K562 (cell line): ENCODE results near the gene KIAA0513. TPM values are rescaled to one million over a fixed set of nuclear protein-coding genes. Genes with fewer than 3 reads are reported as not detected.

Experiments used
- ATAC-seq: fragments of 200-7000 bp; cut with Tn5 transposase; 3 replicates; pipeline ENCODE4 v1.9.1; 2020; ENCODE audit warnings: moderate library complexity
- BruUV-seq: library from RNA; stranded (reverse); fragments of 400-500 nt; replicated peaks from 2 replicates; lab custom pipeline; 2021; lab: Mats Ljungman, UMichigan
- CTCF ChIA-PET: fragments of 300-600 bp; formaldehyde crosslinking; extraction: SDS; loops from one replicate; lab custom pipeline; 2021; ENCODE audit warnings: low intra/inter-chr PET ratio; lab: Yijun Ruan, JAX
- POLR2A ChIA-PET: fragments of 300-600, 350-650 bp; sonication (Branson Sonifier 250); formaldehyde crosslinking; extraction: SDS; loops from one replicate; lab custom pipeline; 2021; ENCODE audit warnings: antibody characterized with exemption, inconsistent platforms; lab: Yijun Ruan, JAX
- DNase-seq, 4 experiments: peaks; one replicate each; pipeline versions ENCODE4 v3.0.0 to v3.0.0-alpha.2; 2011 to 2018; ENCODE audit warnings: low spot score in 3 of 4, mixed read lengths in 3 of 4; ENCODE audit errors: extremely low read depth in 1 of 4
- FAIRE-seq: peaks from 2 replicates; lab custom pipeline; 2011; peaks lifted over from hg19 to GRCh38; lab: Jason Lieb, UNC
- H2AFZ ChIP-seq: 2 replicates; pipeline ENCODE4 v1.6.0; 2011; ENCODE audit warnings: low read depth, low read length, control low read depth, inconsistent platforms
- H3K27ac ChIP-seq: fragments of 200-600 bp; 3 replicates; pipeline ENCODE4 v1.8.0; 2011; ENCODE audit warnings: low read depth, mild to moderate bottlenecking, control low read depth, inconsistent platforms, low read length, moderate library complexity, mixed read lengths; ENCODE audit errors: extremely low read depth
- H3K27me3 ChIP-seq, 2 experiments: fragments of 300-600 bp in 1 of 2; 2 replicates in 1 of 2; 3 replicates in 1 of 2; pipeline versions ENCODE4 v1.6.0 to v1.8.0; 2011; ENCODE audit warnings: inconsistent platforms in 2 of 2, low read length in 2 of 2, mild to moderate bottlenecking in 1 of 2, mixed read lengths in 1 of 2, moderate library complexity in 1 of 2; ENCODE audit not compliant: control insufficient read depth in 2 of 2, insufficient read depth in 2 of 2
- H3K36me3 ChIP-seq: fragments of 300-600 bp; 3 replicates; pipeline ENCODE4 v1.8.0; 2011; ENCODE audit warnings: mild to moderate bottlenecking, low read length, inconsistent platforms; ENCODE audit not compliant: control insufficient read depth, insufficient read depth
- H3K4me1 ChIP-seq, 2 experiments: fragments of 200-600 bp in 1 of 2; replicated peaks in 1 of 2; 2 replicates in 1 of 2; 3 replicates in 1 of 2; pipeline versions ENCODE4 v1.5.1 to v1.8.0; 2011; ENCODE audit warnings: inconsistent platforms in 2 of 2, low read length in 2 of 2, mild to moderate bottlenecking in 1 of 2, mixed read lengths in 1 of 2, moderate library complexity in 1 of 2; ENCODE audit not compliant: control insufficient read depth in 2 of 2, insufficient read depth in 2 of 2
- H3K4me2 ChIP-seq: 2 replicates; pipeline ENCODE4 v1.6.1; 2011; ENCODE audit warnings: low read length, control low read depth, inconsistent platforms, mixed read lengths; ENCODE audit not compliant: insufficient read depth
- H3K4me3 ChIP-seq: fragments of 200-600 bp; sonication (generic), shearing (Covaris generic); 2 replicates; pipeline ENCODE4 v1.5.1; 2016; ENCODE audit warnings: control low read depth, inconsistent platforms
- H3K79me2 ChIP-seq: fragments of 200-600 bp; 3 replicates; pipeline ENCODE4 v1.8.0; 2011; ENCODE audit warnings: low read length, inconsistent platforms; ENCODE audit not compliant: control insufficient read depth, insufficient read depth
- H3K9ac ChIP-seq, 2 experiments: 2 replicates each; pipeline versions ENCODE4 v1.6.0 to v1.6.1; 2011; ENCODE audit warnings: low read depth in 2 of 2, low read length in 2 of 2, control low read depth in 1 of 2, inconsistent platforms in 1 of 2, mild to moderate bottlenecking in 1 of 2, mixed read lengths in 1 of 2; ENCODE audit not compliant: insufficient read depth in 1 of 2
- H3K9me1 ChIP-seq: one replicate; pipeline ENCODE4 v1.6.0; 2011; ENCODE audit warnings: inconsistent platforms, mild to moderate bottlenecking, low read length, moderate library complexity; ENCODE audit not compliant: control insufficient read depth, insufficient read depth
- H3K9me3 ChIP-seq: replicated peaks from 2 replicates; pipeline ENCODE4 v1.5.1; 2011; ENCODE audit warnings: low read depth, low read length, inconsistent platforms; ENCODE audit not compliant: control insufficient read depth, insufficient read depth
- H4K20me1 ChIP-seq: replicated peaks from 2 replicates; pipeline ENCODE4 v1.6.1; 2011; ENCODE audit warnings: low read length, inconsistent platforms, mixed read lengths; ENCODE audit not compliant: control insufficient read depth, insufficient read depth
- ASH1L ChIP-seq: fragments of 450-650 bp; IDR thresholded peaks from 2 replicates; pipeline ENCODE4 v1.6.1; 2018; ENCODE audit warnings: borderline replicate concordance, mild to moderate bottlenecking, low read depth; ENCODE audit not compliant: partially characterized antibody
- BACH1 ChIP-seq: fragments of 200-800 bp; sonication (Bioruptor generic); IDR thresholded peaks from 2 replicates; pipeline ENCODE4 v1.6.1; 2016; ENCODE audit warnings: missing genetic modification characterization, missing compliant biosample characterization
- CHD1 ChIP-seq: fragments of 200-600 bp; sonication (generic); IDR thresholded peaks from one replicate; pipeline ENCODE4 v1.6.1; 2012; ENCODE audit warnings: mild to moderate bottlenecking, moderate library complexity, low read length, inconsistent platforms
- HDAC6 ChIP-seq: IDR thresholded peaks from 2 replicates; pipeline ENCODE4 v1.6.1; 2012; ENCODE audit warnings: low read depth, mild to moderate bottlenecking, control low read depth, inconsistent platforms, low read length, moderate library complexity
- LARP7 ChIP-seq: fragments of 450-650 bp; IDR thresholded peaks from 2 replicates; pipeline ENCODE4 v1.6.1; 2016
- MXI1 ChIP-seq: IDR thresholded peaks from 2 replicates; pipeline ENCODE4 v1.6.1; 2011; ENCODE audit warnings: low read depth, mild to moderate bottlenecking, improper control_type of control experiment, low read length
- POLR2B ChIP-seq: fragments of 450-650 bp; IDR thresholded peaks from 2 replicates; pipeline ENCODE4 v1.6.1; 2018; ENCODE audit warnings: low read depth; ENCODE audit not compliant: partially characterized antibody
- SP2 ChIP-seq: IDR thresholded peaks from 2 replicates; pipeline ENCODE4 v1.6.1; 2011; ENCODE audit warnings: mild to moderate bottlenecking, low read depth, low read length, moderate library complexity; ENCODE audit not compliant: poor library complexity, severe bottlenecking; ENCODE audit errors: extremely low read depth
- TOE1 ChIP-seq, 2 experiments: fragments of 450-650 bp in 1 of 2; sonication (generic) in 1 of 2; formaldehyde crosslinking in 1 of 2; IDR thresholded peaks; 2 replicates each; pipeline versions ENCODE4 v1.7.1 to v1.8.0; 2016 to 2022; ENCODE audit warnings: borderline replicate concordance in 2 of 2, mild to moderate bottlenecking in 2 of 2, antibody characterized with exemption in 1 of 2, inconsistent platforms in 1 of 2, low read depth in 1 of 2, missing genetic modification reagents in 1 of 2, moderate library complexity in 1 of 2
- USF1 ChIP-seq: sonication (generic); formaldehyde crosslinking; IDR thresholded peaks from 2 replicates; pipeline ENCODE4 v1.9.0; 2022; ENCODE audit warnings: mild to moderate bottlenecking, missing genetic modification reagents
- XRCC4 ChIP-seq: IDR thresholded peaks from one replicate; pipeline ENCODE4 v1.6.1; 2011; ENCODE audit not compliant: insufficient read depth, insufficient read length; ENCODE audit errors: extremely low read depth
- ZNF224 ChIP-seq: sonication (generic); formaldehyde crosslinking; IDR thresholded peaks from 2 replicates; pipeline ENCODE4 v1.8.0; 2022; ENCODE audit warnings: mild to moderate bottlenecking, missing genetic modification reagents
- ZNF696 ChIP-seq: fragments of 250-450 bp; sonication (Bioruptor Pico); conservative IDR thresholded peaks from 2 replicates; pipeline ENCODE4 v1.4.0; 2020; ENCODE audit warnings: mild to moderate bottlenecking, moderate library complexity
- ZNF79 ChIP-seq: fragments of 250-450 bp; sonication (Bioruptor Pico); IDR thresholded peaks from 2 replicates; pipeline ENCODE4 v1.4.0; 2020; ENCODE audit warnings: low read depth, mild to moderate bottlenecking, moderate library complexity
- WGBS: fragments of 100-300 bp; shearing (Covaris generic); methylation state at CpG from one replicate; pipeline ENCODE4 v1.1.6; 2016; ENCODE audit warnings: low coverage, mixed read lengths; ENCODE audit not compliant: insufficient coverage; ENCODE audit errors: missing lambda C conversion rate; 5-methylcytosine and 5-hydroxymethylcytosine counted together
- in situ Hi-C: fragments of 300-500 bp; cut with MboI; formaldehyde crosslinking; loops from 4 replicates; pipeline ENCODE4 v1.15.0; 2018; ENCODE audit warnings: inconsistent platforms, mixed read lengths
- intact Hi-C: fragments of 100-400 bp; cut with micrococcal nuclease; formaldehyde crosslinking; loops from 2 replicates; pipeline ENCODE4 v1.14.2; 2022
- polyA plus RNA-seq, 8 experiments: library from polyadenylated mRNA; depleted of rRNA in 4 of 8; stranded (reverse) in 5 of 8; unstranded in 3 of 8; fragments of >200 nt; fragmentation: Nextera tagmentation in 2 of 8; fragmentation: Illumina TruSeq in 1 of 8; extraction: Ambion mirVana in 2 of 8; extraction: Trizol in 1 of 8; gene quantifications; 2 replicates each; pipeline versions ENCODE4 v1.2.1 to v1.2.3, GENCODE V29; 2011 to 2014; ENCODE audit warnings: inconsistent platforms in 1 of 8, missing spikeins in 1 of 8
- total RNA-seq, 7 experiments: library from RNA; depleted of rRNA in 6 of 7; stranded (reverse); fragments of >200 nt in 6 of 7; fragmentation: Illumina TruSeq in 2 of 7; extraction: Trizol in 2 of 7; gene quantifications; 2 replicates each; pipeline versions ENCODE4 v1.2.1 to v1.2.3, GENCODE V29; 2011 to 2021; ENCODE audit warnings: low replicate concordance in 1 of 7
- TF ChIP-seq, protein P1 (sequence below), 2 experiments: IDR thresholded peaks in 1 of 2; conservative IDR thresholded peaks in 1 of 2; 2 replicates each; pipeline ENCODE4 v1.6.1; 2016; ENCODE audit warnings: low read depth in 2 of 2, mild to moderate bottlenecking in 1 of 2, missing compliant biosample characterization in 1 of 2, missing genetic modification characterization in 1 of 2, moderate library complexity in 1 of 2

Gene KIAA0513
- total and polyA plus RNA-seq, 9 of the 15 experiments (the other 6 are each of a cell fraction or from before 2014, with no cell fraction given) = 0.18 to 13.7 (median 10.2) TPM

DNA sequence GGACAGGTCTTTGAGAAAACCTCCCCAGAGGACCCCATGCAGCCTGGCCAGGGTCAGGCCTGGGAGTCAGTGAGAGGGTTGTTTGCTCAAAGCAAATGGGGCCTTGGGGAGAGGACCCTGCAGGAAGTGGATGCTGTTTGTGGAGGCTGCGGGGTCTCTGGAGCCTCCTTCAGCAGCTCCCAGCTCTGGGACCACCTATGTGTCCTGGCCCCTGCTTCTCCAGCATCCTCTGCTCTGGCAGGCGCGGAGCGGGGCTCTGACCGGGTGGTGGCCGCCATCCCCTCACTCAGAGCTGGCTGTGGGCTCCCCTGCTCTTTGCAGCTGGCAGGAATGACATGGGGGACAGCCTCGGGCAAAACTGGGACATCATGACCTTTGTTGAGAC, 114.5 kb downstream of the KIAA0513 start (continued):
- no peak for TF ChIP-seq HDAC6
- no peak for TF ChIP-seq ZNF224 (CRISPR knock-in tag)
- no peak for TF ChIP-seq CHD1
- no peak for TF ChIP-seq ZNF79 (CRISPR knock-in tag)

GRCh38 chr16:85142771-85143211, 115.2 kb downstream of the KIAA0513 start:
- DNase-seq (no peak), ATAC-seq (no peak), FAIRE-seq (no peak)
- ChIA-PET POLR2A (interaction anchor here (0.6 to 1.2 kb wide), 5 partner anchors 9 to 299 kb away, joined by 3 read pairs; no protein-coding TSS in a partner anchor), CTCF (no interaction called here)
- H4K20me1 ChIP-seq = peaks cover 34% of the 10 kb centered on the region
- in situ Hi-C loops (no loop called here), intact Hi-C loops (no loop called here)
- H3K4me3 ChIP-seq = no peak overlapping the region
- peaks cover 16 to 42% of the 10 kb centered on the region in 2 experiments for H3K4me1 ChIP-seq
- H3K27me3 ChIP-seq = peaks cover 27 to 81% of the 10 kb centered on the region in 2 experiments
- whole genome bisulfite sequencing = 25% methylated on average over 18 of the region's 19 CpGs
- no peak overlapping the region for H3K4me2 ChIP-seq
- H3K9ac ChIP-seq = peak overlapping the region in 1 of 2 experiments; percentile 26; a peak in 2 of 4 replicates
- no peaks in the 10 kb centered on the region for H3K9me3 ChIP-seq
- H3K79me2 ChIP-seq = no peaks in the 10 kb centered on the region
- H3K36me3 ChIP-seq = no peaks in the 10 kb centered on the region
- H2AFZ ChIP-seq = no peak overlapping the region
- no peaks in the 10 kb centered on the region for H3K9me1 ChIP-seq
- no peak overlapping the region for H3K27ac ChIP-seq
- BruUV-seq = no TSS peak
- TF ChIP-seq POLR2B (no peak), ZNF224 (CRISPR knock-in tag) (no peak), LARP7 (no peak), ZNF696 (no peak), MXI1 (no peak), XRCC4 (no peak), SP2 (no peak), TOE1 (IDR thresholded peaks at IDR 0.05; ENCODE audit: borderline replicate concordance) (no peak), TOE1 (CRISPR knock-in tag; IDR thresholded peaks at IDR 0.05; ENCODE audit: borderline replicate concordance, low read depth) (no peak), BACH1 (tag) (no peak), USF1 (no peak), ASH1L (no peak)
- TF ChIP-seq, protein P1, sequence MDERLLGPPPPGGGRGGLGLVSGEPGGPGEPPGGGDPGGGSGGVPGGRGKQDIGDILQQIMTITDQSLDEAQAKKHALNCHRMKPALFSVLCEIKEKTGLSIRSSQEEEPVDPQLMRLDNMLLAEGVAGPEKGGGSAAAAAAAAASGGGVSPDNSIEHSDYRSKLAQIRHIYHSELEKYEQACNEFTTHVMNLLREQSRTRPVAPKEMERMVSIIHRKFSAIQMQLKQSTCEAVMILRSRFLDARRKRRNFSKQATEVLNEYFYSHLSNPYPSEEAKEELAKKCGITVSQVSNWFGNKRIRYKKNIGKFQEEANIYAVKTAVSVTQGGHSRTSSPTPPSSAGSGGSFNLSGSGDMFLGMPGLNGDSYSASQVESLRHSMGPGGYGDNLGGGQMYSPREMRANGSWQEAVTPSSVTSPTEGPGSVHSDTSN (CRISPR knock-in tag; IDR thresholded peaks at IDR 0.05; ENCODE audit: low read depth) = no peak
- TF ChIP-seq, protein P1 (tag; conservative IDR thresholded peaks at IDR 0.05; ENCODE audit: low read depth) = no peak
